ENCODE measurements around the gene PDYN.
"Not testable (repeated sequence)": the region's sequence is repeated elsewhere in the genome, so short reads cannot be mapped to it uniquely, and the experiment has no call there.

Gene PDYN

GRCh38 chr20:1993986-1994385, at the start of gene PDYN:
Gene PDYN, minus strand, starts transcription at chr20:1994058. Its CDS starts 10,974 bp downstream, at chr20:1983084.
- DNase-seq (ENCODE audit: low spot score) = no peak

- DNase-seq (ENCODE audit: low spot score) = no peak
These were observed 48.5 kb upstream of the PDYN start for GRCh38 chr20:2042400-2042799.

DNA sequence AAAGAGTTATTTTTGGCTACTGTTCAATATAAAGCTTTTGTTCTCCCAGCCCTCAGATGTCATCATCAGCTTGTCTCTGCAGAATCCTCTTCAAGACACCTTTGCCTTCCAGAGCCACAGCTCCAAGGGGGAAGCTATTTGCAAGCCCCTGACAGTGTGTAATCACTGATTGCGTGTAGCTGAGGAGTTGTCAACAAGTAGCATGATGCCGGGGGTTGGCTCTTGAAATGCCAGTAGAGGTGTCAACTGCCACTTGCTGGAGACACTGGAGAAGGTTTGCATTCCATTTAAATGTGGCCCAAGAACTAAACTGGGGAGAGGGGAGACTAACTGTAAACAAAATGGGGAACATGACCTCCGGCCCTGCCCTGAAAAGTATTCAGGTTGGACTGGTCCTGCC, 44.3 kb upstream of the PDYN start:
- DNase-seq (ENCODE audit: low spot score) = no peak

DNA sequence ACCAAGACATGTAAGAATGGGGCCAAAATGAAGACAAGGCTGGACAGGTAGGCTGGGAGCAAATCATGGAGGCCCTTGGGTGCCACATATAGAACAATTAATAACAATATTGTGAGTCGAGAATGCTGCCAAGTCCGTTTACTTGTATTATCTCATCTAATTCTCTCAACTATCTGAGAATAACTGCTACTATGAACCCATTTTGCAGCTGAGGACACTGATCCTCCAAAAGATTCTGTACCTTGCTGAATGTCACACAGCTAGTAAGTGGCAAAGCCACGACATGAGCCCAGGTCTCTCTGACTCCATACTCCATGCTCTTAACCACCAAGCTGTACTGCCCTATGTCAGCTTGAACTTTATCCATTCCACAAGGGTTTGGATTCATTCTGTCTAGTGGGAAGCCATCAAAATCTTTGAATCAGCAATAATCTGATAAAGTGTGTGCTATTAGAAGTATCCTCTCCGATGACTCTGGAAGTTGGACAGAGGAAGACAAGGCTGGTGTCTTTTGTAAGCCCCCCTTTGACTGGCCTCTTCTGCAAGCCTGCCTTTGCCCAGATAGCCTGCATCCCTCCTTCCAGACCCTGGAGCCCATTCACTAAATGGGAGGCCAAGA, 43.5 kb upstream of the PDYN start:
- no peak for DNase-seq (ENCODE audit: low spot score)

DNA sequence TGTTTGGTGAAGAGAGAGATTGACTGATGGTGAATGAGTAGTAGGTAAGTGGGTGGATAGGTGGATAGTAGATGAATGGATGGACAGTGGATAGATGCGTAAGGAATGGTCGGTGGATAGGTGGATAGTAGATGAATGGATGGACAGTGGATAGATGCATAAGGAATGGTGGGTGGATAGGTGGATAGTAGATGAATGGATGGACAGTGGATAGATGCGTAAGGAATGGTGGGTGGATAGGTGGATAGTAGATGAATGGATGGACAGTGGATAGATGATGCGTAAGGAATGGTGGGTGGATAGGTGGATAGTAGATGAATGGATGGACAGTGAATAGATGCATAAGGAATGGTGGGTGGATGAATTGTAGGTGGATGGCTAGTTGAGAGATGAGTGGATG, 42.5 kb upstream of the PDYN start:
- DNase-seq (ENCODE audit: low spot score) = not testable (repeated sequence)

DNA sequence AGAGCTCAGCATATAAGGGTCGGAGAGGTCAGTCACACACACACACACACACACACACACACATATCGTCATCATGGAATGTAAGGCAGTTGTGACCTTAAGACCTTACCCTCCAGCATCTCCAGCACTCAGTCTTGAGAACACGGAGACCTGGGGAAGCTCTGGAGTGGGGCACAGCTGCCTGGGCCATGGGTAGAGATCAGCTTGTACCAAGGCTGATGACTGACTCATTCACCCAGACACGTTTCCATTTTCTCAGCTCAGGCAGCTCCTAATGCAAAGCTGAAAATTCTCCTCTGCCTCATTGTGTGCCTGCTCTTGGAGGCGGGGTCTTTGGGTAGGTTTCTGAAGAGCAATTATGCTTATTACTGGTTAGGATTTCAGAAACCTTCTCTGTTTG, 38.3 kb upstream of the PDYN start:
- no peak for DNase-seq (ENCODE audit: low spot score)

GRCh38 chr20:2026514-2026913, 32.7 kb upstream of the PDYN start:
- DNase-seq (ENCODE audit: low spot score) = no peak

GRCh38 chr20:2026004-2026403, 32.1 kb upstream of the PDYN start:
- DNase-seq (ENCODE audit: low spot score) = no peak

GRCh38 chr20:2023151-2023550, 29.3 kb upstream of the PDYN start:
- DNase-seq (ENCODE audit: low spot score) = peak; percentile 33

DNA sequence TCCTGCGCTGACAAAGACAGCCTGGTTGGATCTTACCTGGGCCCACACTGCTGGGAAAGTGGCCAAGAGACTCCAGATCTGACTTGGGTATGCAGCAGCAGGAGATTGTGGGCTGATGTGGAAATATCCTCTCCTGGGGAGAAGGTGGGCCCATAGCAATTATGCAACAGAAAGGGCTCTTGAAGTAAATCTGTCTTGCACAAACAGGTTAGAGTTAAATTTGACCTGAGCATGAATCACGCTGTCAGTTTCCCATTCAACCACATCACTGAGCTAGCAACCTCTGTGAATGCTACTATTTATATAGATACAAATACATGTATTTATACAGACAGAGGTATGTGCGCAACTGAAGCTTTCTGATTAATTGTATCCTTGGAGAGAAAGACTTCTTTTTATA, 28.3 kb upstream of the PDYN start:
- DNase-seq (ENCODE audit: low spot score) = no peak

- no peak for DNase-seq (ENCODE audit: low spot score)
These were observed 16.7 kb upstream of the PDYN start for GRCh38 chr20:2010533-2010932.

- peak; percentile 65 for DNase-seq (ENCODE audit: low spot score)
These were observed 12.8 kb upstream of the PDYN start for GRCh38 chr20:2006452-2007361.

DNA sequence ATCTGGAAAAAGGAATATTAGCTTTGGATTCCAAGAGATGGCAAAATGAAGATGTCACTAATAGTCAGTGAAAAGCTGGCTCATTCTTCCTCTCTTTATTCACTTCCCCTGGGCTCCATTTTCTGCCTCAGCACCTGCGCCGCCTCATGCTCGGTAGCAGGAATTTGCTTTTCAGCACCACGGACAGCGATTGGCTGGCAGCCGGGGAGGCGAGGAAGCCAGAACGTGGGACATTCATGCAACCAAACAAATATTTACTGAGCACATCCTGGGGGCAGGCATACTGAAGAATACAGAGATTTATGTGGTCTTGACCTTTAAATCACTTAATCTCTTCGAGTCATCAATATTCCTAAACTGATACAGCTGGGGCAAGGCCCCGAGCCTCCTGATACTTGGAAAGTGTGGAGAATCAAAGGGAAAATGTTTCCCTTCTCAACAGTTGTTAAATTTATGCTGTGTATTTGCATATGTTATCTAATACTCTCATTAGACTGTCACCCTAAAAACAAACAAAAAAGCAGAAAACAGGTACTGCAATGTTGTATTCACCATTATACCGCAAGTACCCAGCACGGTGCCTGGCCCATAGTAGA, 12.1 kb upstream of the PDYN start:
- peak; percentile 56 for DNase-seq (ENCODE audit: low spot score)

GRCh38 chr20:2005359-2005758, 11.5 kb upstream of the PDYN start:
- DNase-seq (ENCODE audit: low spot score) = no peak

DNA sequence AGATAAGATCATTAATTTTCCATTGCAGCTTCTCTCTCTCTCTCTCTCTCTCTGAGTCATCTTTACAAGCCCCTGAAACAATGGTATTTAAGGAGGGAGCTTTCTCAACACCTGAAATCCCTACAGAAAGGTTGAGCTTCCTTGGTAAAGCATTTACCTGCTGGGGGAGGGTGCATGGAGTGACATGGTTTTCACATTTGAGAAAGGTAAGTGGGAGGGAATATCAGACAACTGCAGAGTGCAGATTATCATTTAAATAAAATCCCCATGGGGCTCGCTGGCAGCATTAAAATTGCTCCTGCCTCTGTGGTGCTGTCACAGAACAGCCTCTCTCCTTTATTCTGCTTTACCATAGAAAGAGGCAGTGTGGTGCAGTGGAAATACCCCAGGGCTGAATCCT, 10.3 kb upstream of the PDYN start:
- DNase-seq (ENCODE audit: low spot score) = no peak

DNA sequence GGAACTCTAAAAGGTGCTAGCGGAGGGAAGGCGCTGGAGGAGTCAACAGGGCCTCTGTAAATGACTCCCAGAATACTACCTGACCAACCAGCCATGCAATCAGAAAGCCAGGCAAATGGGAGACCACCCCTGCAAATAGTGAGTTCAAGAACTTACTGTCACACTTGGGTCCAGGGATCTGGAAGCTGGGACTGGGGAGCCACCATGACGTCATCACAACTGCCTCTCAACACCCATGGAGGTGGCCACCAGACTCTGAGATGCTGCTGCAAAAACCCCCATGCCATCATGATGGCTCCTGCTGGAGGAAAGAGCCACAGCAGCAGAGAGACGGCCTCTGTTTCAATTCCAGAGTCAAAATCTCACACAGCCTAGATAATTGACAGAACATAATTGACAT, 8.5 kb upstream of the PDYN start:
- DNase-seq (ENCODE audit: low spot score) = no peak

GRCh38 chr20:2001119-2001518, 7.3 kb upstream of the PDYN start:
- no peak for DNase-seq (ENCODE audit: low spot score)

- DNase-seq (ENCODE audit: low spot score) = no peak
These were observed 6.4 kb upstream of the PDYN start for GRCh38 chr20:2000285-2000684.

- DNase-seq (ENCODE audit: low spot score) = no peak
These were observed 4.9 kb upstream of the PDYN start for GRCh38 chr20:1998715-1999114.

GRCh38 chr20:1998193-1998520, 4.3 kb upstream of the PDYN start:
- no peak for DNase-seq (ENCODE audit: low spot score)

DNA sequence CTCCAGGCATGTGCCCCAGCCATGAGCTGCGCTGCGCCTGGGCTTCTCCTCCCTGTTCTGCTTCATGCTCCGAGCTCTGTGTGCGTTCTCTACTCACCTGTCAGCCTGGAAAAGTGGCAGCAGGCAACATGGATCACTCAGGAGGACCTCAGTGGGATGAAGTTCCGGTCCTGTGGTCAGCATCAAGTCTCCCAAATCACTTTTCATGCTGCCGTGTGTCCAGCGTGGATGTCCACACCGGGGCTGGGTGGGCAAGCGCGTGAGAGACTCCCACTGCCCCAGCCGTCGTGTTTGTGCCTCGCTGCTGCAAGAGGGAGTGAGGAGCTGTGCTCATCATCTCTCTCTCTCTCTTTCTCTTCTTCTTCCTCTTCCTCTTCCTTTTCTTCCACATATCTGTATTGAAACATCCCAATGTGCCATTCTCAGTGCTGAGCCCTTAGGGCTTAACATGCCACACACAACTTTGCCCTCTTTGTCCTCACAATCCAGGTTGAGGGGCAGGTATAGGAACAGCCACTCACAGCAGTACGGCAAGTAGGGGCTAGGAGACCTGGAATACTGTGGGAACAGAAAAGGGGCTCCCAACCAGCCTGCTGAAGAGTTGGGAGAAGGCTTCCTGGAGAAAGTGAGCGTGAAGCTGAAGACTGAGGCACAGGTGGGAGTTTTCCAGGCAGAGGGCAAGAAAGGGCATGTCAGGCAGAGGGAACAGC, 3.8 kb upstream of the PDYN start:
- no peak for DNase-seq (ENCODE audit: low spot score)

- DNase-seq (ENCODE audit: low spot score) = no peak
These were observed 1.9 kb upstream of the PDYN start for GRCh38 chr20:1995531-1996310.

All from germinal center (tissue), 1 donor.